Dendritic cell treated with granulocyte-macrophage colony-stimulating factor and Interleukin-4, amounts not matched to agents 40 ng/mL and 50 ng/mL, for 4 days (primary cell): ENCODE measurements around the gene FTCD.

ENCODE experiments used
- H3K27ac Mint-ChIP-seq: one replicate; pipeline ENCODE4 v1.8.0; 2022; ENCODE audit warnings: mild to moderate bottlenecking, mixed read lengths
- H3K27me3 Mint-ChIP-seq: one replicate; pipeline ENCODE4 v1.8.0; 2022; ENCODE audit warnings: mild to moderate bottlenecking, mixed read lengths
- H3K36me3 Mint-ChIP-seq: one replicate; pipeline ENCODE4 v1.8.0; 2022; ENCODE audit warnings: low read depth, mixed read lengths
- H3K4me1 Mint-ChIP-seq: one replicate; pipeline ENCODE4 v1.8.0; 2022; ENCODE audit warnings: low read depth, mixed read lengths
- H3K4me3 Mint-ChIP-seq: one replicate; pipeline ENCODE4 v1.8.0; 2022; ENCODE audit warnings: mild to moderate bottlenecking, moderate library complexity, mixed read lengths
- H3K9me3 Mint-ChIP-seq: one replicate; pipeline ENCODE4 v1.8.0; 2022; ENCODE audit warnings: mixed read lengths
- intact Hi-C: fragments of 100-400 bp; cut with micrococcal nuclease; formaldehyde crosslinking; loops from one replicate; pipeline ENCODE4 v1.15.0; 2022

Gene FTCD

GRCh38 chr21:46136739-46137349 is 18.5 kb downstream of the FTCD start:
- no peaks in the 10 kb centered on the region for H3K9me3 Mint-ChIP-seq
- H3K27ac Mint-ChIP-seq: no peak overlapping the region
- no peaks in the 10 kb centered on the region for H3K4me1 Mint-ChIP-seq
- intact Hi-C loops: no loop called here
- H3K27me3 Mint-ChIP-seq: peaks cover 1% of the 10 kb centered on the region
- H3K36me3 Mint-ChIP-seq: no peaks in the 10 kb centered on the region
- no peak overlapping the region for H3K4me3 Mint-ChIP-seq

GRCh38 chr21:46135782-46136395 is 19.5 kb downstream of the FTCD start:
- no peaks in the 10 kb centered on the region for H3K9me3 Mint-ChIP-seq
- no peak overlapping the region for H3K4me3 Mint-ChIP-seq
- no peaks in the 10 kb centered on the region for H3K4me1 Mint-ChIP-seq
- intact Hi-C loops: no loop called here
- H3K36me3 Mint-ChIP-seq: no peaks in the 10 kb centered on the region
- no peak overlapping the region for H3K27ac Mint-ChIP-seq
- H3K27me3 Mint-ChIP-seq: peaks cover 1% of the 10 kb centered on the region

- intact Hi-C loops: no loop called here
- no peaks in the 10 kb centered on the region for H3K4me1 Mint-ChIP-seq
- H3K9me3 Mint-ChIP-seq: no peaks in the 10 kb centered on the region
- no peak overlapping the region for H3K4me3 Mint-ChIP-seq
- H3K27ac Mint-ChIP-seq: no peak overlapping the region
- no peaks in the 10 kb centered on the region for H3K36me3 Mint-ChIP-seq
- peaks cover 1% of the 10 kb centered on the region for H3K27me3 Mint-ChIP-seq
Measured at GRCh38 chr21:46131838-46132651, 23.3 kb downstream of the FTCD start.

- H3K27me3 Mint-ChIP-seq: peaks cover under 1% of the 10 kb centered on the region
- intact Hi-C loops: no loop called here
- H3K4me3 Mint-ChIP-seq: no peak overlapping the region
- no peaks in the 10 kb centered on the region for H3K36me3 Mint-ChIP-seq
- H3K4me1 Mint-ChIP-seq: no peaks in the 10 kb centered on the region
- no peaks in the 10 kb centered on the region for H3K9me3 Mint-ChIP-seq
- H3K27ac Mint-ChIP-seq: no peak overlapping the region
Measured at GRCh38 chr21:46131588-46131837, 23.9 kb downstream of the FTCD start.

- Mint-ChIP-seq H3K27me3 (no peaks in the 10 kb centered on the region), H3K36me3 (no peaks in the 10 kb centered on the region), H3K4me1 (no peaks in the 10 kb centered on the region), H3K4me3 (no peak overlapping the region), H3K9me3 (no peaks in the 10 kb centered on the region), H3K27ac (no peak overlapping the region)
- intact Hi-C loops: no loop called here
Measured at GRCh38 chr21:46130831-46131587, 24.4 kb downstream of the FTCD start.

- intact Hi-C loops: no loop called here
- Mint-ChIP-seq H3K4me3 (no peak overlapping the region), H3K36me3 (no peaks in the 10 kb centered on the region), H3K9me3 (no peaks in the 10 kb centered on the region), H3K27me3 (no peaks in the 10 kb centered on the region), H3K4me1 (no peaks in the 10 kb centered on the region), H3K27ac (no peak overlapping the region)
Measured at GRCh38 chr21:46129846-46130651, 25.3 kb downstream of the FTCD start.

GRCh38 chr21:46128933-46129571 is 26.3 kb downstream of the FTCD start:
- Mint-ChIP-seq H3K27ac (no peak overlapping the region), H3K4me3 (no peak overlapping the region)

GRCh38 chr21:46128106-46128932 is 27.1 kb downstream of the FTCD start:
- Mint-ChIP-seq H3K4me3 (no peak overlapping the region), H3K27ac (no peak overlapping the region), H3K4me1 (no peaks in the 10 kb centered on the region), H3K9me3 (no peaks in the 10 kb centered on the region), H3K27me3 (no peaks in the 10 kb centered on the region), H3K36me3 (no peaks in the 10 kb centered on the region)
- intact Hi-C loops: no loop called here

More at GRCh38 chr21:46128933-46129571, 26.3 kb downstream of the FTCD start:
- intact Hi-C loops: no loop called here
- H3K27me3 Mint-ChIP-seq: no peaks in the 10 kb centered on the region
- H3K9me3 Mint-ChIP-seq: no peaks in the 10 kb centered on the region
- no peaks in the 10 kb centered on the region for H3K36me3 Mint-ChIP-seq
- no peaks in the 10 kb centered on the region for H3K4me1 Mint-ChIP-seq

GRCh38 chr21:46127239-46128105 is 27.9 kb downstream of the FTCD start:
- Mint-ChIP-seq H3K36me3 (no peaks in the 10 kb centered on the region), H3K4me1 (no peaks in the 10 kb centered on the region), H3K4me3 (no peak overlapping the region), H3K27ac (no peak overlapping the region), H3K27me3 (no peaks in the 10 kb centered on the region), H3K9me3 (no peaks in the 10 kb centered on the region)
- intact Hi-C loops: no loop called here

- Mint-ChIP-seq H3K4me1 (no peaks in the 10 kb centered on the region), H3K27me3 (no peaks in the 10 kb centered on the region), H3K27ac (no peak overlapping the region), H3K36me3 (no peaks in the 10 kb centered on the region), H3K4me3 (no peak overlapping the region), H3K9me3 (no peaks in the 10 kb centered on the region)
- intact Hi-C loops: no loop called here
Measured at GRCh38 chr21:46126309-46127238, 28.8 kb downstream of the FTCD start.

GRCh38 chr21:46125846-46126301 is 29.5 kb downstream of the FTCD start:
- Mint-ChIP-seq H3K4me3 (no peak overlapping the region), H3K36me3 (no peaks in the 10 kb centered on the region), H3K9me3 (no peaks in the 10 kb centered on the region), H3K27me3 (no peaks in the 10 kb centered on the region), H3K4me1 (no peaks in the 10 kb centered on the region), H3K27ac (no peak overlapping the region)
- intact Hi-C loops: no loop called here
